K562 (cell line): ENCODE measurements around the gene USP49. TPM values are rescaled to one million over a fixed set of nuclear protein-coding genes. Genes with fewer than 3 reads are reported as not detected.

Experiments used
- ASH1L ChIP-seq: fragments of 450-650 bp; IDR thresholded peaks from 2 replicates; pipeline ENCODE4 v1.6.1; 2018; ENCODE audit warnings: borderline replicate concordance, mild to moderate bottlenecking, low read depth; ENCODE audit not compliant: partially characterized antibody
- ATF3 ChIP-seq, 2 experiments: fragments of 450-650 bp in 1 of 2; sonication (generic) in 1 of 2; formaldehyde crosslinking in 1 of 2; IDR thresholded peaks in 1 of 2; conservative IDR thresholded peaks in 1 of 2; 2 replicates each; pipeline versions ENCODE4 v1.6.1 to v1.8.1; 2016 to 2023; ENCODE audit warnings: mild to moderate bottlenecking in 2 of 2, moderate library complexity in 2 of 2, inconsistent platforms in 1 of 2, missing genetic modification reagents in 1 of 2
- CHCHD3 ChIP-seq: fragments of 250-450 bp; sonication (Bioruptor Pico); IDR thresholded peaks from 2 replicates; pipeline ENCODE4 v2.1.2; 2022; ENCODE audit warnings: mild to moderate bottlenecking
- GMEB1 ChIP-seq: fragments of 250-450 bp; sonication (Bioruptor Pico); IDR thresholded peaks from 2 replicates; pipeline ENCODE4 v1.4.0; 2020; ENCODE audit warnings: mild to moderate bottlenecking
- GTF2B ChIP-seq: IDR thresholded peaks from 2 replicates; pipeline ENCODE4 v1.6.1; 2011; ENCODE audit not compliant: insufficient read length; ENCODE audit errors: extremely low read depth
- HNRNPUL1 ChIP-seq: fragments of 200-400 bp; formaldehyde crosslinking; IDR thresholded peaks from 2 replicates; pipeline ENCODE4 v1.6.1; 2017; ENCODE audit warnings: low read length
- MLLT1 ChIP-seq, 2 experiments: fragments of 450-650 bp; IDR thresholded peaks; 2 replicates each; pipeline ENCODE4 v1.6.1; 2016
- PBX2 ChIP-seq, 2 experiments: IDR thresholded peaks in 1 of 2; conservative IDR thresholded peaks in 1 of 2; 2 replicates each; pipeline ENCODE4 v1.6.1; 2016; ENCODE audit warnings: low read depth in 2 of 2, mild to moderate bottlenecking in 1 of 2, missing compliant biosample characterization in 1 of 2, missing genetic modification characterization in 1 of 2, moderate library complexity in 1 of 2
- POLR3A ChIP-seq: IDR thresholded peaks from 2 replicates; pipeline ENCODE4 v1.6.1; 2011; ENCODE audit warnings: borderline replicate concordance, mild to moderate bottlenecking, moderate library complexity; ENCODE audit not compliant: insufficient read length, insufficient read depth; ENCODE audit errors: extremely low read depth
- SIRT6 ChIP-seq: IDR thresholded peaks from one replicate; pipeline ENCODE4 v1.6.1; 2012; ENCODE audit warnings: low read depth, mild to moderate bottlenecking, control low read depth, inconsistent platforms, low read length, moderate library complexity
- SNAPC5 ChIP-seq: fragments of 250-450 bp; sonication (Bioruptor Pico); IDR thresholded peaks from 2 replicates; pipeline ENCODE4 v1.8.0; 2021; ENCODE audit warnings: moderate library complexity, mild to moderate bottlenecking, inconsistent platforms
- TSC22D4 ChIP-seq: fragments of 450-650 bp; IDR thresholded peaks from 2 replicates; pipeline ENCODE4 v1.6.1; 2016; ENCODE audit warnings: missing genetic modification characterization, missing biosample characterization, control low read depth
- ZNF551 ChIP-seq: fragments of 250-450 bp; sonication (Bioruptor Pico); IDR thresholded peaks from 2 replicates; pipeline ENCODE4 v1.5.0; 2021; ENCODE audit warnings: mild to moderate bottlenecking, moderate library complexity
- ZNF766 ChIP-seq: fragments of 200-800 bp; sonication (Bioruptor generic); conservative IDR thresholded peaks from 2 replicates; pipeline ENCODE4 v1.6.1; 2016; ENCODE audit warnings: missing genetic modification characterization, missing compliant biosample characterization
- ZSCAN29 ChIP-seq: fragments of 450-650 bp; IDR thresholded peaks from 2 replicates; pipeline ENCODE4 v1.6.1; 2017
- polyA plus RNA-seq, 8 experiments: library from polyadenylated mRNA; depleted of rRNA in 4 of 8; stranded (reverse) in 5 of 8; unstranded in 3 of 8; fragments of >200 nt; fragmentation: Nextera tagmentation in 2 of 8; fragmentation: Illumina TruSeq in 1 of 8; extraction: Ambion mirVana in 2 of 8; extraction: Trizol in 1 of 8; gene quantifications; 2 replicates each; pipeline versions ENCODE4 v1.2.1 to v1.2.3, GENCODE V29; 2011 to 2014; ENCODE audit warnings: inconsistent platforms in 1 of 8, missing spikeins in 1 of 8
- total RNA-seq, 7 experiments: library from RNA; depleted of rRNA in 6 of 7; stranded (reverse); fragments of >200 nt in 6 of 7; fragmentation: Illumina TruSeq in 2 of 7; extraction: Trizol in 2 of 7; gene quantifications; 2 replicates each; pipeline versions ENCODE4 v1.2.1 to v1.2.3, GENCODE V29; 2011 to 2021; ENCODE audit warnings: low replicate concordance in 1 of 7

Gene USP49
- total and polyA plus RNA-seq, 9 of the 15 experiments (the other 6 are each of a cell fraction or from before 2014, with no cell fraction given): 1.0 to 9.9 (median 6.5) TPM

- TF ChIP-seq MLLT1 (IDR thresholded peaks at IDR 0.05) (peak; percentile 33 to 44; a peak in 3 of 4 replicates), PBX2 (CRISPR knock-in tag; IDR thresholded peaks at IDR 0.05; ENCODE audit: low read depth) (no peak), PBX2 (tag; conservative IDR thresholded peaks at IDR 0.05; ENCODE audit: low read depth) (no peak), ATF3 (IDR thresholded peaks at IDR 0.05) (no peak; the same call in 1 of the 2 replicates), ATF3 (CRISPR knock-in tag; conservative IDR thresholded peaks at IDR 0.05) (no peak; the same call in none of the 2 replicates), ZSCAN29 (peak; percentile 36), GMEB1 (CRISPR knock-in tag) (peak; percentile 22; the same call in 1 of the 2 replicates), CHCHD3 (no peak; the same call in 1 of the 2 replicates), SIRT6 (no peak), ZNF551 (CRISPR knock-in tag) (no peak), HNRNPUL1 (no peak), GTF2B (peak; percentile 25), ASH1L (peak; percentile 44), POLR3A (no peak), TSC22D4 (no peak), SNAPC5 (no peak), ZNF766 (CRISPR knock-in tag) (0 out of 2 replicates have a peak, but pooled peaks have one; percentile 44)
Measured at GRCh38 chr6:41787219-41787917, 107.8 kb downstream of the USP49 start, which contains the start of gene TOMM6 (continued).
